SJSA1 (cell line): ENCODE measurements around the gene INPP4A. TPM values are rescaled to one million over a fixed set of nuclear protein-coding genes. Genes with fewer than 3 reads are reported as not detected.

ENCODE experiments used
- DNase-seq, 2 experiments: peaks; one replicate each; pipeline ENCODE4 v3.0.0-alpha.2; 2015 to 2020; ENCODE audit warnings: low spot score in 2 of 2, low read depth in 1 of 2
- H3K27ac ChIP-seq: fragments of 250-450 bp; sonication (Bioruptor Pico); 2 replicates; pipeline ENCODE4 v1.5.1; 2020; ENCODE audit warnings: mild to moderate bottlenecking, moderate library complexity
- H3K27me3 ChIP-seq: fragments of 250-450 bp; sonication (Bioruptor Pico); replicated peaks from 2 replicates; pipeline ENCODE4 v1.5.1; 2020; ENCODE audit warnings: mild to moderate bottlenecking, moderate library complexity
- H3K36me3 ChIP-seq: fragments of 250-450 bp; sonication (Bioruptor Pico); 2 replicates; pipeline ENCODE4 v1.5.1; 2020; ENCODE audit warnings: mild to moderate bottlenecking
- H3K4me1 ChIP-seq: fragments of 250-450 bp; sonication (Bioruptor Pico); replicated peaks from 2 replicates; pipeline ENCODE4 v1.6.1; 2021; ENCODE audit warnings: mild to moderate bottlenecking
- H3K4me3 ChIP-seq: fragments of 250-450 bp; sonication (Bioruptor Pico); 2 replicates; pipeline ENCODE4 v1.5.1; 2020; ENCODE audit warnings: mild to moderate bottlenecking
- H3K9me3 ChIP-seq: fragments of 250-450 bp; sonication (Bioruptor Pico); replicated peaks from 2 replicates; pipeline ENCODE4 v1.5.1; 2020; ENCODE audit warnings: mild to moderate bottlenecking
- total RNA-seq: library from RNA; depleted of rRNA; stranded (reverse); fragments of >200 nt; shearing (Covaris generic); gene quantifications from 2 replicates; pipeline ENCODE4 v1.2.3, GENCODE V29; 2014

Gene INPP4A
- total RNA-seq, 1 experiment from 2014 or later: 16.9 TPM

- Histone ChIP-seq H3K27ac (no peak overlapping the region), H3K4me1 (peaks cover 17% of the 10 kb centered on the region), H3K36me3 (no peaks in the 10 kb centered on the region), H3K27me3 (no peaks in the 10 kb centered on the region), H3K4me3 (no peak overlapping the region), H3K9me3 (peaks cover 4% of the 10 kb centered on the region; the same call in 1 of the 2 replicates)
- DNase-seq: peak in 1 of 2 experiments; percentile 13
Observed at GRCh38 chr2:98506881-98507280, 62.2 kb downstream of the INPP4A start.

DNA sequence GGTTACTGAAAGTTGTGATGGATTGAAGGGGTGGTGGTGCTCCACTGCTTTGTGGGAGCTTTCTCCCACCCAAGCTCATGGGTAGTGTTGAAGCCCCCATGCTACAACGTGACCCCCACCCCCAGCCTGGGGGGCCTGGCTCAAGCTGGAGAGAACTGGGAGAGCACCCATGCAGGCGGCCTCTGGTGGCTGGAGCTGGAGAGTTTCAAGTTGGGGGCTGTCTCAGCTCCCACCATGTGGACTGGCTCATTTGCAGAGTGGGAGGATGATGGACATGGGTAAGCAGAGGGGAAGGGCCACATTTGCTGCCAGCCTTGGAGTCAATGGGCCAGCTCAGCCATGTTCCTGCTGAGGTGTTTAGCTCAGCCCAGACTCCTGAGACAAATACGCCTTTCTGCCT is 62.8 kb downstream of the INPP4A start:
- no peak for DNase-seq
- peaks cover 4% of the 10 kb centered on the region; the same call in 1 of the 2 replicates for H3K9me3 ChIP-seq
- H3K36me3 ChIP-seq: no peaks in the 10 kb centered on the region
- H3K27me3 ChIP-seq: no peaks in the 10 kb centered on the region
- peaks cover 11% of the 10 kb centered on the region for H3K4me1 ChIP-seq
- H3K4me3 ChIP-seq: no peak overlapping the region
- H3K27ac ChIP-seq: no peak overlapping the region

DNA sequence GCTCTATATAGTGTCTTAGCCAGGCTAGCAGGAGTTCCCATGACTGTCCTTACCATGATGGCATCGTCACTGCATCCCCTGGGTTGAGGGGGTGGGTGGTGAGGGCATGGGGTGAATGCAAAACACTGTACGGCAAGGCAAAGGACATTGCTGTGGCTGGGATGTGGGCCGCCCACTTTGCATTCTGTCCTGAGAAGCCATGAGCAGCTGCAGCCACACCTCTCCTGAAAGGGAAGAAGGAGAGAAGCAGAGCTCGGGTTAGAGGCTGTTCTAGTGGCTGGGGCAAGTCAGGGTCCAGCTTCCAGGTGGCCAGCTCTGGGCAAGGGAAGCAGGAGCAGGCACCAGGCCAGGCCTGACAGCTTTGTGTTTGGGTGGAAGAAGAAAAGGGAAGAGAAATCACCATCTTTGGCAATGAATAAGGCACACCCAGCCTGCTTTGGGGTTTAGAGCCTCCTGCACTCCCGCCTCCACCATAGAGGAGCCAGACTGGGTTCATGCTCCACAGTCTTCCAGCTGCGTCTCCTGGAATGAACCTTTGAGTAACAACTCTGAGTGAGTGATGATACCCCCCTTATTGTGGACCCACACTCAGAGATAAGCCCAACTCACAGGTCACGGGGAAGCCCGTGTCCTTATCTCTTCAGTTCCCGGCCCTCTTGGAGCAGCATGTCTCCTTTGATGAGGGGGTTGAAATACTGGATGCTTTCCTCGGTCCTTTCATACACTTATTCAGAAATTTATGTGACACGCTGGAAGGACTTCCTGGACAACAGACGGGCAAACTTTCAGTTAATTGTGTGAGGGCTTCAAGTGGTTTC is 63.4 kb downstream of the INPP4A start:
- H3K27ac ChIP-seq: no peak overlapping the region

GRCh38 chr2:98508709-98509066 is 64.0 kb downstream of the INPP4A start:
- no peak overlapping the region for H3K4me3 ChIP-seq
- no peaks in the 10 kb centered on the region for H3K9me3 ChIP-seq
- H3K4me1 ChIP-seq: peaks cover 4% of the 10 kb centered on the region; the same call in 1 of the 2 replicates
- no peaks in the 10 kb centered on the region for H3K36me3 ChIP-seq
- no peaks in the 10 kb centered on the region for H3K27me3 ChIP-seq
- no peak overlapping the region for H3K27ac ChIP-seq
- no peak for DNase-seq

More for the DNA sequence above, 63.4 kb downstream of the INPP4A start:
- peaks cover 3% of the 10 kb centered on the region; the same call in 1 of the 2 replicates for H3K9me3 ChIP-seq
- no peak for DNase-seq
- no peaks in the 10 kb centered on the region for H3K36me3 ChIP-seq
- H3K27me3 ChIP-seq: no peaks in the 10 kb centered on the region
- H3K4me1 ChIP-seq: peaks cover 5% of the 10 kb centered on the region
- H3K4me3 ChIP-seq: no peak overlapping the region

- no peaks in the 10 kb centered on the region for H3K9me3 ChIP-seq
- H3K27ac ChIP-seq: no peak overlapping the region
- H3K4me3 ChIP-seq: no peak overlapping the region
- H3K36me3 ChIP-seq: no peaks in the 10 kb centered on the region
- H3K27me3 ChIP-seq: no peaks in the 10 kb centered on the region
- DNase-seq: no peak
- no peaks in the 10 kb centered on the region for H3K4me1 ChIP-seq
Observed at GRCh38 chr2:98509542-98510321, 65.1 kb downstream of the INPP4A start.

- Histone ChIP-seq H3K4me3 (no peak overlapping the region), H3K9me3 (no peaks in the 10 kb centered on the region), H3K27me3 (no peaks in the 10 kb centered on the region), H3K36me3 (no peaks in the 10 kb centered on the region), H3K27ac (no peak overlapping the region), H3K4me1 (peaks cover 3% of the 10 kb centered on the region; the same call in 1 of the 2 replicates)
- no peak for DNase-seq
Observed at GRCh38 chr2:98510322-98510662, 65.6 kb downstream of the INPP4A start.

GRCh38 chr2:98511981-98512380 is 67.3 kb downstream of the INPP4A start:
- Histone ChIP-seq H3K4me3 (no peak overlapping the region), H3K4me1 (peaks cover 3% of the 10 kb centered on the region; the same call in 1 of the 2 replicates), H3K27me3 (no peaks in the 10 kb centered on the region), H3K27ac (no peak overlapping the region), H3K36me3 (no peaks in the 10 kb centered on the region), H3K9me3 (no peaks in the 10 kb centered on the region)
- no peak for DNase-seq

DNA sequence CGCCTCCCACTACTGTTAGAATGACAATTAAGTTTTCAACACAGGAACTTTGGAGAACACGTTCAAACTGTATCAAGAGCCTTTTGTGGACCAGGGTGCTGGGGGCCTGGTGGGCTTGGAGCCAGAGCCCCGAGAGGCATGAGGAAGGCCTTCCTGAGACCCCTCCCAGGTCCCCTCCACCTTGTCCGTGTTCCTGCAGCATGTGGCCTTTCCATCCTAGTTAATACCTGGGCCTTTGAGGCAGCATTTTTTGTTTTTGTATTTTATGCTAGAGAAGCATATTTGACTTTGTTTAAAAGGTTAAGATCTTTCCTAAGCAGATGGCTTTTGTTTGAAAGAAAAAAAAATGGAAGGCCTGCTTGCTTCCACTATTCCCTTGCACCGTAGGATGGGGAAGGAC is 68.0 kb downstream of the INPP4A start:
- Histone ChIP-seq H3K27ac (no peak overlapping the region), H3K4me3 (no peak overlapping the region)
- DNase-seq: no peak

DNA sequence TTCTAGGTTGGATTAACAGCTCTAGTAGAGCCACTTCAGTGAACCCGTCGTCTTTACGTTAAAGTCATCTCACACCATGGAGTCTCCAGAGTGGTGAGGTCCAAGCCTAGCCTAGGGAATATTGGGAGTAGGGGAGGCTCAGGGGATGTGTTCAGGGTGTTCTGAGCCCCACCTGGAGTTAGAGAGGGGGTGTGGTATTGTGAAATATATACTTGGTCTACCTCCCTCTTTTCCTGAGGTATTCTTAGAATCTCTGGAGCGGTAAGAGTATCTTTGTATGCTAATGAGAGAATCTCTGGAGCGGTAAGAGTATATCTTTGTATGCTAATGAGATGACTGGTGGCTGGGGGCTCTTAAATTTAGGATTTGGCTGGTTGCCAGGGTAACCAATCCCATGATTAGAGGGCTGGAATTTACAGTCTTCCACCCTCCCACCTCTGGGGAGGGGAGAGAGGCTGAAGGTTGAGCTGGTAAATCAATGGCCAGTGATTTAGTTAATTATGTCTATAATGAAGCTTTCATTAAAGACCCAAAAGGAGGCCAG is 69.5 kb downstream of the INPP4A start:
- H3K36me3 ChIP-seq: no peaks in the 10 kb centered on the region
- H3K4me3 ChIP-seq: no peak overlapping the region
- no peaks in the 10 kb centered on the region for H3K27me3 ChIP-seq
- no peaks in the 10 kb centered on the region for H3K9me3 ChIP-seq
- DNase-seq: no peak
- no peak overlapping the region for H3K27ac ChIP-seq
- peaks cover 3% of the 10 kb centered on the region; the same call in 1 of the 2 replicates for H3K4me1 ChIP-seq

More for the DNA sequence above, 68.0 kb downstream of the INPP4A start:
- peaks cover 3% of the 10 kb centered on the region; the same call in 1 of the 2 replicates for H3K4me1 ChIP-seq
- H3K27me3 ChIP-seq: no peaks in the 10 kb centered on the region
- no peaks in the 10 kb centered on the region for H3K9me3 ChIP-seq
- H3K36me3 ChIP-seq: no peaks in the 10 kb centered on the region

DNA sequence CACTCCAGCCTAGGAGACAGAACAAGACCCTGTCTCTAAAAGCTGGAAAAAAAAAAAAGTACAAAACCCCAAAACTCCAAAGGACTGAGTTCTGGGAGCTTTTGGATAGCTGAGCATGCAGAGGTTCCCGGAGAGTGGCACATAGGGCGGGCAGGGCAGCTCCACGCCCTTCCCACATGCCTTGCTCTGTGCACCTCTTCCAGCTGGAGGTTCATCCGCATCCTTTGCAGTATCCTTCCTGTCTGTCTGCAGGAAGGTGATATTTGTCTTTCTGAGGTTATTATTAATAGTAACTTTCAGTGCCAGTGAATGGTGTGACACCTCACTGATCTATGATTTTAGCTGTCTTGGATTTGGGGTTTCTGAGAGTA is 70.2 kb downstream of the INPP4A start:
- Histone ChIP-seq H3K36me3 (no peaks in the 10 kb centered on the region), H3K4me3 (no peak overlapping the region), H3K4me1 (peaks cover 3% of the 10 kb centered on the region; the same call in 1 of the 2 replicates), H3K27ac (peak overlapping the region; percentile 29; the same call in 1 of the 2 replicates), H3K9me3 (no peaks in the 10 kb centered on the region), H3K27me3 (no peaks in the 10 kb centered on the region)
- DNase-seq: no peak

DNA sequence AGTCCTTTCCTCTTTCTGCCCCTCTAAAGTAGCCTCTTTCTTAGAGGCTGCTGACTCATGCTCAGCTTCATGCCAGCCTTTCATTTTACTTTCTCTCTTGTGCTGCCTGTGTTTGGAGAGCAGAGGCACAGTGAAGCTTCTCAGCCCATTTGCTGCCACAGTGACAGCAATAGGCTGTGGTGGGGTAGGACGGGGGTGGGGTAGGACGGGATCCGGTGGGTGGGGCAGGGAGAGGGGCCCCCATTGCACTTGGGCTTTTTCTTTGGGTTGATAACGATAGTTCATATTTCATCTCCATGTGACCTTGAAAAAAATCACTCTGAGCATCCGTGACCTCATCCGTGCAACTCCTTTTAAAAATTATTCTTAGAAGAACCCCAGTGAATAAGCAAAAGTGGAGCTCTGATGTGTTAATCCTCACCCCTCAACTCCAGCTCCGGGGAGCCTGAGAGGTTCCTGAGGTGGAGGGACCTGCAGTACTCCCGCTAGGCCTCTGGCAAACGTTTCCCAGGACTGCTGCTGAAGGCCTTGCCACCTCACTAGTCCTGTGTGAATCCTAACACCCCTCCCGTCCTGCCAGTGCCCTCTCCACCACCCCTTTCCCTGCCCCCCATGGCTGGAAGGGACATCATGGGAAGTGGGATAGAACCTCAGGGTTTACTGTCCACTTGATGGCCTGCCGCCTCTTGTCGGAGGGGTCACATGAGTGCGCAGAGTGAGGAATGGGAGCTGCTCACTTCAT is 70.8 kb downstream of the INPP4A start:
- Histone ChIP-seq H3K9me3 (no peaks in the 10 kb centered on the region), H3K4me3 (no peak overlapping the region), H3K36me3 (no peaks in the 10 kb centered on the region), H3K27ac (peak overlapping the region; percentile 29; the same call in 1 of the 2 replicates), H3K27me3 (no peaks in the 10 kb centered on the region), H3K4me1 (peaks cover 3% of the 10 kb centered on the region; the same call in 1 of the 2 replicates)
- peak in 1 of 2 experiments; percentile 29 for DNase-seq

DNA sequence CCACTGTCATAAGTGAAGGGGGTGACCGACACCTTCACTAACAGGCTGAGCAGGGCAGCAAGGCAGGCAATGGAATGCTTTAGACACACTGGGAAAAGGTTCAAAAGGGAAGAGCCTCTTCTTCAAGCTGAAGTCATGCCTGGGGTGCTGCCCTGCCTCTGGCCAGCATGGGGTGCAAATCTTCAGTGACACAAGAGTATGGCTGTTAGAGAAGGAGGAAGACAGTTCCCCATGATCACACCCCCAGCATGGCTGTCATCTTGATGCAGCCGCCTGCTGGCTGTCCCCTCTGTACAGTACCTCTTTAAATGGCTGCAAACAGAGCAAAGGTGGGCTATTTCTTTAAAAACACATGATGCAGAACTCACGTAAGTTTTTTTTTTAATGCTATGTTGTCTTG is 71.9 kb downstream of the INPP4A start:
- no peak for DNase-seq
- no peaks in the 10 kb centered on the region for H3K36me3 ChIP-seq

GRCh38 chr2:98517636-98518035 is 73.0 kb downstream of the INPP4A start:
- H3K9me3 ChIP-seq: no peaks in the 10 kb centered on the region
- no peak overlapping the region for H3K27ac ChIP-seq
- no peak overlapping the region for H3K4me3 ChIP-seq
- peaks cover 3% of the 10 kb centered on the region; the same call in 1 of the 2 replicates for H3K4me1 ChIP-seq
- no peaks in the 10 kb centered on the region for H3K36me3 ChIP-seq
- no peaks in the 10 kb centered on the region for H3K27me3 ChIP-seq
- DNase-seq: no peak

More for the DNA sequence above, 71.9 kb downstream of the INPP4A start:
- Histone ChIP-seq H3K4me1 (peaks cover 3% of the 10 kb centered on the region; the same call in 1 of the 2 replicates), H3K4me3 (no peak overlapping the region), H3K27ac (no peak overlapping the region), H3K27me3 (no peaks in the 10 kb centered on the region), H3K9me3 (no peaks in the 10 kb centered on the region)
